ENCODE data around the gene STXBP1. TPM values are rescaled to one million over a fixed set of nuclear protein-coding genes. Genes with fewer than 3 reads are reported as not detected.
A peak's percentile ranks its signal among the peaks of the same experiment; 100 is the strongest.

STXBP1 gene
- total and polyA plus RNA-seq, 9 of the 15 experiments (the other 6 are each of a cell fraction or from before 2014, with no cell fraction given): 4.6 to 35.1 (median 9.7) TPM

DNA sequence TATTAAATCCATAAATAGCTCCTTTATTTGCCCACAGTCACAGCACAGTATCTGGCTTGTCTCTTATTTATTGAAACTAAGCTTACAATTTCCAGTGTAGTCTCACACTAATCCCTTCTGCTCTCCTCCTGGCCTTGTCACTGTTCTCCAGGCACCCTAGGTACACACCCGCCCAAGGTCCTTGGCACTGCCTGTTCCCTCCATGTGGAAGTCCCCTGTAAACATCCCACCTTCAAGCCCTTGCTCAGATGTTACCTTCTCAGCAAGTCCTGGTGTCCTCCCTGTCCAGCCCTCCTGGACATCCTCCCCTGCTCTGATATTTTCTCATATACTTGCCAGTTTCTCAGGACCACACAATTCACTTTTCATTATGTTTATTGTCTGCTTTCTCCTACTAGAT lies 50.5 kb downstream of the STXBP1 start:
- peaks cover 6% of the 10 kb centered on the region in 2 experiments; a peak in 4 of 5 replicates for H3K4me1 ChIP-seq (replicated peaks in 1 of 2; ENCODE audit: control insufficient read depth in 2 of 2, insufficient read depth in 2 of 2, low read length in 2 of 2)
- H3K4me2 ChIP-seq (ENCODE audit: insufficient read depth, low read length): no peak overlapping the region
- in situ Hi-C loops (cut with MboI) (no loop called here), intact Hi-C loops (cut with micrococcal nuclease) (no loop called here)
- 36% methylated on average over 1 of the region's 1 CpG for WGBS (ENCODE audit: insufficient coverage, low coverage, missing lambda C conversion rate)
- ChIA-PET CTCF (ENCODE audit: low intra/inter-chr PET ratio) (no interaction called here), POLR2A (interaction anchor here (1.0 kb wide), 1 partner anchor 19 kb away, joined by 4 read pairs; no protein-coding TSS in a partner anchor)
- H3K79me2 ChIP-seq (ENCODE audit: control insufficient read depth, insufficient read depth, low read length): no peaks in the 10 kb centered on the region
- TF ChIP-seq ZNF507 (tag; conservative IDR thresholded peaks at IDR 0.05) (no peak), ZNF586 (CRISPR knock-in tag; conservative IDR thresholded peaks at IDR 0.05) (no peak), MTA3 (IDR thresholded peaks at IDR 0.05; ENCODE audit: borderline replicate concordance) (no peak), ETV6 (IDR thresholded peaks at IDR 0.05; ENCODE audit: borderline replicate concordance in 1 of 2, low read depth in 2 of 2, low read length in 1 of 2) (no peak), ETV6 (CRISPR knock-in tag; IDR thresholded peaks at IDR 0.05; ENCODE audit: borderline replicate concordance) (no peak)
- H2AFZ ChIP-seq (ENCODE audit: low read depth, low read length): no peak overlapping the region
- BruUV-seq (replicated peaks): no TSS peak
- no peaks in the 10 kb centered on the region for H3K9me1 ChIP-seq (ENCODE audit: control insufficient read depth, insufficient read depth, low read length)
- H4K20me1 ChIP-seq (replicated peaks; ENCODE audit: control insufficient read depth, insufficient read depth, low read length): no peaks in the 10 kb centered on the region
- no peak for DNase-seq (ENCODE audit: extremely low read depth in 1 of 4, low spot score in 3 of 4)
- H3K4me3 ChIP-seq: no peak overlapping the region
- H3K9ac ChIP-seq (ENCODE audit: insufficient read depth in 1 of 2, low read depth in 2 of 2, low read length in 2 of 2): no peak overlapping the region
- H3K27ac ChIP-seq (ENCODE audit: extremely low read depth, low read depth, low read length): no peak overlapping the region
- no peaks in the 10 kb centered on the region for H3K9me3 ChIP-seq (replicated peaks; ENCODE audit: control insufficient read depth, insufficient read depth, low read depth, low read length)
- H3K36me3 ChIP-seq (ENCODE audit: control insufficient read depth, insufficient read depth, low read length): peaks cover 40% of the 10 kb centered on the region; the same call in 2 of the 3 replicates
- no peaks in the 10 kb centered on the region for H3K27me3 ChIP-seq (ENCODE audit: control insufficient read depth in 2 of 2, insufficient read depth in 2 of 2, low read length in 2 of 2)
- FAIRE-seq: no peak
- ATAC-seq: no peak

DNA sequence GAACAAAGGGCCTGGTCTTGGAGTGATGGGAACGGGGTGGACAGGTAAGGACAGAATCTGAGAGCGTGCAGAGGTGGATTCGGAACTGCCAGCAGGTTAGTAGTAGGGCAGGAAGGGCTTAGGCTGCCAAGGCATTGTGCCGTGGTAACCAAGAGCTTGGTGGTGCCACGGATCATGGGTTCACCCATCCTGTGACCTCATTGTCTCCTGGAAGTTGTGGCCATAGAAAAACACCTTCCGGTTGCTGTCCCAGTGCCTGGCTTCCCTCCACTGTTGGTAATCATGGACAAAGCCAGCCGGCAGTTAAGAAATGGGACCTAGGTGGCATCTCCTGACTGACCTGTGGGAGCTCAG lies 52.2 kb downstream of the STXBP1 start:
- Histone ChIP-seq H3K36me3 (ENCODE audit: control insufficient read depth, insufficient read depth, low read length) (peaks cover 41% of the 10 kb centered on the region; the same call in 2 of the 3 replicates), H3K9me1 (ENCODE audit: control insufficient read depth, insufficient read depth, low read length) (no peaks in the 10 kb centered on the region), H3K9me3 (replicated peaks; ENCODE audit: control insufficient read depth, insufficient read depth, low read depth, low read length) (no peaks in the 10 kb centered on the region), H3K4me2 (ENCODE audit: insufficient read depth, low read length) (no peak overlapping the region), H2AFZ (ENCODE audit: low read depth, low read length) (no peak overlapping the region), H3K27ac (ENCODE audit: extremely low read depth, low read depth, low read length) (no peak overlapping the region), H4K20me1 (replicated peaks; ENCODE audit: control insufficient read depth, insufficient read depth, low read length) (no peaks in the 10 kb centered on the region), H3K4me1 (replicated peaks in 1 of 2; ENCODE audit: control insufficient read depth in 2 of 2, insufficient read depth in 2 of 2, low read length in 2 of 2) (peaks cover 3 to 6% of the 10 kb centered on the region in 2 experiments; a peak in 3 of 5 replicates), H3K4me3 (no peak overlapping the region), H3K27me3 (ENCODE audit: control insufficient read depth in 2 of 2, insufficient read depth in 2 of 2, low read length in 2 of 2) (no peaks in the 10 kb centered on the region), H3K9ac (ENCODE audit: insufficient read depth in 1 of 2, low read depth in 2 of 2, low read length in 2 of 2) (peak overlapping the region in 1 of 2 experiments; percentile 85; a peak in 2 of 4 replicates), H3K79me2 (ENCODE audit: control insufficient read depth, insufficient read depth, low read length) (no peaks in the 10 kb centered on the region)
- intact Hi-C loops (cut with micrococcal nuclease): no loop called here
- no peak for DNase-seq (ENCODE audit: extremely low read depth in 1 of 4, low spot score in 3 of 4)
- ATAC-seq: no peak
- TF ChIP-seq JUNB (CRISPR knock-in tag; conservative IDR thresholded peaks at IDR 0.05) (no peak), FOXA1 (IDR thresholded peaks at IDR 0.05; ENCODE audit: borderline replicate concordance) (no peak), HSF4 (CRISPR knock-in tag; IDR thresholded peaks at IDR 0.05; ENCODE audit: borderline replicate concordance) (no peak), TAF7 (tag; IDR thresholded peaks at IDR 0.05) (no peak)
- TF ChIP-seq, protein P1, sequence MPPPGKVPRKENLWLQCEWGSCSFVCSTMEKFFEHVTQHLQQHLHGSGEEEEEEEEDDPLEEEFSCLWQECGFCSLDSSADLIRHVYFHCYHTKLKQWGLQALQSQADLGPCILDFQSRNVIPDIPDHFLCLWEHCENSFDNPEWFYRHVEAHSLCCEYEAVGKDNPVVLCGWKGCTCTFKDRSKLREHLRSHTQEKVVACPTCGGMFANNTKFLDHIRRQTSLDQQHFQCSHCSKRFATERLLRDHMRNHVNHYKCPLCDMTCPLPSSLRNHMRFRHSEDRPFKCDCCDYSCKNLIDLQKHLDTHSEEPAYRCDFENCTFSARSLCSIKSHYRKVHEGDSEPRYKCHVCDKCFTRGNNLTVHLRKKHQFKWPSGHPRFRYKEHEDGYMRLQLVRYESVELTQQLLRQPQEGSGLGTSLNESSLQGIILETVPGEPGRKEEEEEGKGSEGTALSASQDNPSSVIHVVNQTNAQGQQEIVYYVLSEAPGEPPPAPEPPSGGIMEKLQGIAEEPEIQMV (tag; conservative IDR thresholded peaks at IDR 0.05; ENCODE audit: low read depth): no peak
- TF ChIP-seq, protein P2, sequence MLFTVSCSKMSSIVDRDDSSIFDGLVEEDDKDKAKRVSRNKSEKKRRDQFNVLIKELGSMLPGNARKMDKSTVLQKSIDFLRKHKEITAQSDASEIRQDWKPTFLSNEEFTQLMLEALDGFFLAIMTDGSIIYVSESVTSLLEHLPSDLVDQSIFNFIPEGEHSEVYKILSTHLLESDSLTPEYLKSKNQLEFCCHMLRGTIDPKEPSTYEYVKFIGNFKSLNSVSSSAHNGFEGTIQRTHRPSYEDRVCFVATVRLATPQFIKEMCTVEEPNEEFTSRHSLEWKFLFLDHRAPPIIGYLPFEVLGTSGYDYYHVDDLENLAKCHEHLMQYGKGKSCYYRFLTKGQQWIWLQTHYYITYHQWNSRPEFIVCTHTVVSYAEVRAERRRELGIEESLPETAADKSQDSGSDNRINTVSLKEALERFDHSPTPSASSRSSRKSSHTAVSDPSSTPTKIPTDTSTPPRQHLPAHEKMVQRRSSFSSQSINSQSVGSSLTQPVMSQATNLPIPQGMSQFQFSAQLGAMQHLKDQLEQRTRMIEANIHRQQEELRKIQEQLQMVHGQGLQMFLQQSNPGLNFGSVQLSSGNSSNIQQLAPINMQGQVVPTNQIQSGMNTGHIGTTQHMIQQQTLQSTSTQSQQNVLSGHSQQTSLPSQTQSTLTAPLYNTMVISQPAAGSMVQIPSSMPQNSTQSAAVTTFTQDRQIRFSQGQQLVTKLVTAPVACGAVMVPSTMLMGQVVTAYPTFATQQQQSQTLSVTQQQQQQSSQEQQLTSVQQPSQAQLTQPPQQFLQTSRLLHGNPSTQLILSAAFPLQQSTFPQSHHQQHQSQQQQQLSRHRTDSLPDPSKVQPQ (CRISPR knock-in tag; IDR thresholded peaks at IDR 0.05; ENCODE audit: borderline replicate concordance): no peak
- in situ Hi-C loops (cut with MboI): no loop called here
- 65% methylated on average over 6 of the region's 7 CpGs for WGBS (ENCODE audit: insufficient coverage, low coverage, missing lambda C conversion rate)
- ChIA-PET CTCF (ENCODE audit: low intra/inter-chr PET ratio) (no interaction called here), POLR2A (interaction anchor here (0.6 to 1.4 kb wide), 4 partner anchors 20 to 402 kb away, joined by 3 to 5 read pairs (median 4); no protein-coding TSS in a partner anchor)
- BruUV-seq (replicated peaks): no TSS peak
- FAIRE-seq: no peak

All from K562 (cell line).